ENCODE data around the gene ZNF451. TPM values are rescaled to one million over a fixed set of nuclear protein-coding genes. Genes with fewer than 3 reads are reported as not detected.
A peak's percentile ranks its signal among the peaks of the same experiment; 100 is the strongest.

ZNF451 gene
- polyA plus RNA-seq, 1 donor, result 27.6 TPM

GRCh38 chr6:57201718-57202117, 111.7 kb downstream of the ZNF451 start:
- Histone ChIP-seq H3K27me3 (ENCODE audit: control insufficient read depth, insufficient read depth, low read length) (no peaks in the 10 kb centered on the region), H3K4me3 (ENCODE audit: low read length) (no peak overlapping the region), H3K4me1 (ENCODE audit: control insufficient read depth, insufficient read depth, low read length) (no peaks in the 10 kb centered on the region), H3K27ac (ENCODE audit: low read length) (no peak overlapping the region), H3K36me3 (ENCODE audit: control insufficient read depth, insufficient read depth, low read length) (peaks cover 2% of the 10 kb centered on the region), H3K9me3 (ENCODE audit: control insufficient read depth, low read depth, low read length) (no peaks in the 10 kb centered on the region)
- no peak for DNase-seq
- 80% methylated on average over 1 of the region's 1 CpG for WGBS (ENCODE audit: insufficient coverage, low lambda C conversion rate)

GRCh38 chr6:57205550-57206328, 115.8 kb downstream of the ZNF451 start:
- WGBS (ENCODE audit: insufficient coverage, low lambda C conversion rate), result 74% methylated on average over 3 of the region's 7 CpGs
- no peaks in the 10 kb centered on the region for H3K9me3 ChIP-seq (ENCODE audit: control insufficient read depth, low read depth, low read length)
- no peak overlapping the region for H3K27ac ChIP-seq (ENCODE audit: low read length)
- H3K36me3 ChIP-seq (ENCODE audit: control insufficient read depth, insufficient read depth, low read length), result no peaks in the 10 kb centered on the region
- no peaks in the 10 kb centered on the region for H3K27me3 ChIP-seq (ENCODE audit: control insufficient read depth, insufficient read depth, low read length)
- DNase-seq, result no peak
- H3K4me3 ChIP-seq (ENCODE audit: low read length), result no peak overlapping the region
- no peaks in the 10 kb centered on the region for H3K4me1 ChIP-seq (ENCODE audit: control insufficient read depth, insufficient read depth, low read length)

DNA sequence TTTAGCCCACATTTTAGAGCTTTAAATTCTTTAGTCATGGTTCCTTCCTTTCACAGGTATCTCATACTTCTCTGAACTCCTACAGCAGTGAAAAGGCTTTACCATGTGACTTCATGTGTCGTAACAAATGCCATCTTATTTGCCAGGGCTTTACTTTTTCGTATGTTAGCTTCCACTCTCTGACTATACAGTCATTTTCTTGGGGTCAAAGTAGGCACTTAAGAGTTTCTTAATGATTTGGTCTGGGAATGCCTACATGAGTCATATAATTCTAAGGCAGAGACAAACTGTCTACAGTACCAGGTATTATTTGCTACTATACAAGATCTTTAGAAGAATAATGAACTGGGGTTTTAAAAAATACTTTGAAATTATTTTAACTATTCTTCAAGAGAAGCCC, 117.2 kb downstream of the ZNF451 start:
- Histone ChIP-seq H3K4me1 (ENCODE audit: control insufficient read depth, insufficient read depth, low read length) (no peaks in the 10 kb centered on the region), H3K9me3 (ENCODE audit: control insufficient read depth, low read depth, low read length) (no peaks in the 10 kb centered on the region), H3K27ac (ENCODE audit: low read length) (no peak overlapping the region), H3K36me3 (ENCODE audit: control insufficient read depth, insufficient read depth, low read length) (no peaks in the 10 kb centered on the region), H3K27me3 (ENCODE audit: control insufficient read depth, insufficient read depth, low read length) (no peaks in the 10 kb centered on the region), H3K4me3 (ENCODE audit: low read length) (no peak overlapping the region)
- 85% methylated on average over 2 of the region's 2 CpGs for WGBS (ENCODE audit: insufficient coverage, low lambda C conversion rate)
- DNase-seq, result peak in 1 of 2 donors; percentile 14

GRCh38 chr6:57207872-57208271, 117.9 kb downstream of the ZNF451 start:
- H3K27me3 ChIP-seq (ENCODE audit: control insufficient read depth, insufficient read depth, low read length), result no peaks in the 10 kb centered on the region
- DNase-seq, result no peak
- H3K27ac ChIP-seq (ENCODE audit: low read length), result no peak overlapping the region
- H3K4me1 ChIP-seq (ENCODE audit: control insufficient read depth, insufficient read depth, low read length), result no peaks in the 10 kb centered on the region
- no peaks in the 10 kb centered on the region for H3K9me3 ChIP-seq (ENCODE audit: control insufficient read depth, low read depth, low read length)
- no peaks in the 10 kb centered on the region for H3K36me3 ChIP-seq (ENCODE audit: control insufficient read depth, insufficient read depth, low read length)
- WGBS (ENCODE audit: insufficient coverage, low lambda C conversion rate), result 92% methylated on average over 2 of the region's 4 CpGs
- H3K4me3 ChIP-seq (ENCODE audit: low read length), result no peak overlapping the region

DNA sequence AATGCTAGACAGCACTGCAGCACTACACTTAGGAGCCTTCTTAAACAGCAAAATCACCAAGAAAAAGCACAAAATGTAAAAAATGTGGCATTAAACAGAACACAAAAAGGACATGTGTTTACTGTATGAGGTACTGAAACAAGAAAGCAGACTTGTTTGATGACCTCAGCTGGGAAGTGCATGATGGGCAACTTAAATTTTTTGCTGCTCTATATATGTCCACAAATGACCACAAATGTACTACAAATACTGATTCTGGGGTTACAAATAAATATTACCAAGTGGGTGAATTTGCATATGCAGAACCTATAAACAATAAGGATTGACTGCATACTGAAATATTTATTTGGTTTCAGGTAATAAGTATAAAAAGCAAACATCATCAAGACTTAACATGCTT, 119.0 kb downstream of the ZNF451 start:
- no peak overlapping the region for H3K27ac ChIP-seq (ENCODE audit: low read length)

DNA sequence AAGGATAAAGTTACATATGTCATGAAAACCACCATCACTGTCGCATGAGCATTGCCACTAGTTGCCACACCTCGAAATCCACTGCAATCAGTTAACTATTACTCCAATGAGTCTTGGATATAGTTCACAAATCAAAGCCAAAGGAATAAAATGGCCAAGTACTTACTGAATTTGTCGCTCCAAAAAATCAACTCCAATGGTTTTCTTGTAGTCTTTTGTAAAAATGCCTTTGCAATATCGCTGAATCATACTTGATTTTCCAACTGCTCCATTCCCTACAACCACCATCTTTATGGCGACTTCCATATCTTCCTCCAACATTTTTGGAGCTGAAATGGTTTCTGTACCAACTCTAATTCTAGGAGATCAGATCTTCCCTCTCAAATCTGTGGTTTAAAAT, 120.1 kb downstream of the ZNF451 start:
- no peaks in the 10 kb centered on the region for H3K9me3 ChIP-seq (ENCODE audit: control insufficient read depth, low read depth, low read length)
- no peaks in the 10 kb centered on the region for H3K4me1 ChIP-seq (ENCODE audit: control insufficient read depth, insufficient read depth, low read length)
- DNase-seq, result no peak
- 100% methylated on average over 2 of the region's 5 CpGs for WGBS (ENCODE audit: insufficient coverage, low lambda C conversion rate)
- H3K36me3 ChIP-seq (ENCODE audit: control insufficient read depth, insufficient read depth, low read length), result no peaks in the 10 kb centered on the region
- no peak overlapping the region for H3K27ac ChIP-seq (ENCODE audit: low read length)
- H3K27me3 ChIP-seq (ENCODE audit: control insufficient read depth, insufficient read depth, low read length), result no peaks in the 10 kb centered on the region
- no peak overlapping the region for H3K4me3 ChIP-seq (ENCODE audit: low read length)

More for the DNA sequence above, 119.0 kb downstream of the ZNF451 start:
- Histone ChIP-seq H3K4me1 (ENCODE audit: control insufficient read depth, insufficient read depth, low read length) (no peaks in the 10 kb centered on the region), H3K36me3 (ENCODE audit: control insufficient read depth, insufficient read depth, low read length) (no peaks in the 10 kb centered on the region), H3K4me3 (ENCODE audit: low read length) (no peak overlapping the region), H3K27me3 (ENCODE audit: control insufficient read depth, insufficient read depth, low read length) (no peaks in the 10 kb centered on the region), H3K9me3 (ENCODE audit: control insufficient read depth, low read depth, low read length) (no peaks in the 10 kb centered on the region)
- no peak for DNase-seq

GRCh38 chr6:57215260-57215659, 125.3 kb downstream of the ZNF451 start:
- no peaks in the 10 kb centered on the region for H3K4me1 ChIP-seq (ENCODE audit: control insufficient read depth, insufficient read depth, low read length)
- no peaks in the 10 kb centered on the region for H3K27me3 ChIP-seq (ENCODE audit: control insufficient read depth, insufficient read depth, low read length)
- no peaks in the 10 kb centered on the region for H3K9me3 ChIP-seq (ENCODE audit: control insufficient read depth, low read depth, low read length)
- no peak overlapping the region for H3K27ac ChIP-seq (ENCODE audit: low read length)
- DNase-seq, result no peak
- 100% methylated on average over 1 of the region's 1 CpG for WGBS (ENCODE audit: insufficient coverage, low lambda C conversion rate)
- H3K36me3 ChIP-seq (ENCODE audit: control insufficient read depth, insufficient read depth, low read length), result no peaks in the 10 kb centered on the region
- no peak overlapping the region for H3K4me3 ChIP-seq (ENCODE audit: low read length)

GRCh38 chr6:57216235-57217101, 126.5 kb downstream of the ZNF451 start:
- Histone ChIP-seq H3K4me3 (ENCODE audit: low read length) (no peak overlapping the region), H3K4me1 (ENCODE audit: control insufficient read depth, insufficient read depth, low read length) (no peaks in the 10 kb centered on the region), H3K27me3 (ENCODE audit: control insufficient read depth, insufficient read depth, low read length) (no peaks in the 10 kb centered on the region), H3K9me3 (ENCODE audit: control insufficient read depth, low read depth, low read length) (no peaks in the 10 kb centered on the region), H3K27ac (ENCODE audit: low read length) (no peak overlapping the region), H3K36me3 (ENCODE audit: control insufficient read depth, insufficient read depth, low read length) (no peaks in the 10 kb centered on the region)
- WGBS (ENCODE audit: insufficient coverage, low lambda C conversion rate), result 100% methylated on average over 2 of the region's 7 CpGs
- DNase-seq, result no peak

- H3K27ac ChIP-seq (ENCODE audit: low read length), result no peak overlapping the region
- no peaks in the 10 kb centered on the region for H3K4me1 ChIP-seq (ENCODE audit: control insufficient read depth, insufficient read depth, low read length)
- H3K36me3 ChIP-seq (ENCODE audit: control insufficient read depth, insufficient read depth, low read length), result no peaks in the 10 kb centered on the region
- no peaks in the 10 kb centered on the region for H3K9me3 ChIP-seq (ENCODE audit: control insufficient read depth, low read depth, low read length)
- WGBS (ENCODE audit: insufficient coverage, low lambda C conversion rate), result 93% methylated on average over 2 of the region's 11 CpGs
- H3K27me3 ChIP-seq (ENCODE audit: control insufficient read depth, insufficient read depth, low read length), result no peaks in the 10 kb centered on the region
- no peak for DNase-seq
- H3K4me3 ChIP-seq (ENCODE audit: low read length), result no peak overlapping the region
Observed at GRCh38 chr6:57217270-57217669, 127.3 kb downstream of the ZNF451 start.

All from large intestine (tissue), 3 donors.